GM18502 (cell line): ENCODE data around the gene TBC1D3K.
"Not testable (repeated sequence)": the region's sequence is repeated elsewhere in the genome, so short reads cannot be mapped to it uniquely, and the experiment has no call there.

ENCODE experiments used
- ATAC-seq: cut with Tn5 transposase; IDR thresholded peaks from one replicate; pipeline ENCODE4 v1.9.1; 2021; ENCODE audit warnings: mild to moderate bottlenecking; ENCODE audit not compliant: unreplicated experiment, poor library complexity

TBC1D3K gene

DNA sequence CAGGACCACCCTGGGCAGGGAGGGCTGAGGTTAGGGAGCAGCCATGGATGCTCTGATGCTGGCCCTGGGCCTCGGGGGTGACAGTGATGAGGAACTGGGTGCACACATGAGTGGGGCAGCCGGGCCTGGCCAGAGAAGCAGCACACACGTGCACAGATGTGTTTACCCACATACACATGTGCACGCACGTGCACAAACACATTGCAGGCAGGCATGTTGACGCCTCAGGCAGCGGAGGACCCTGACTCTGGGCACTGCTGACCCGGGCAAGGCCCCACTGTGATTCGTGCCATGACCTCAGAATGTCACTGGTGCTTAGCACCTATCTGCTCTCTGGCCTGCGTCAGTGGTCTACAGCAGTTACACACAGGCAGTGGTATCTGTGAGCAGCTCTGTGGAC lies at the start of gene TBC1D3K:
TSS of gene TBC1D3K (plus strand) at position 301 of the 400 bp plus-strand sequence. CDS start 1,585 bp downstream, outside the sequence.
- ATAC-seq: not testable (repeated sequence)

DNA sequence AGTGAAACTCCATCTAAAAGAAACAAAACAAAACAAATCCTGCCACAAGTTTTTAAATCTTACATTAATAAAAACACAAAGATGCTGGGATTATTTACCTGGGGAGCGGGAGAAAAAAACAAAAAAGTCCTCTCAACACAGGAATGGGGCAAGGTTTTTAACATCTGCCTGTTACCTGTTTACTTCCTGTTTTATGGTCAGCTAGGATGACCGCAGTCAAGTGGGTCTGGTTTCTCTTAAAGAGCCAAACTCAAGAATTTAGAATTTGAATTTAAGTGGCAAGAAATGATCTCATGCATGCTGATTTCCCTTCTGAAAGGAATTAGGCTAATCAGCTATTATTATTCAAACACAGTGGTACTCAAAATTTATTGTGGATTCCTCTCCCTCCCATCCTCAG lies 39.7 kb upstream of the TBC1D3K start:
- no peak for ATAC-seq

DNA sequence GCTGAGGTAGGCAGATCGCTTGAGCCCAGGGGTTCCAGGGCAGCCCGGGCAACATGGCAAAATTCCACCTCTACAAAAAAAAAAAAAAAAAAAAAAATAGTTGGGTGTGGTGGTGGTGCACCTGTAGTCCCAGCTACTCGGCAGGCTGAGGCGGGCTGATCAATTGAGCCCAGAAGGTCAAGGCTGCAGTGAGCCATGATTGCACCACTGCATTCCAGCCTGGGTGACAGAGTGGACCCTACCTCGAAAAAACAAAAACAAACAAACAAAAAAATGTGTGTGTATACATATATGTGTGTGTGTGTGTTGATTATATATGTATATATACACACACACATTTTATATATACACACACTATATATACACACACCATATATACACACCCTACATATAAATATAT lies 39.1 kb upstream of the TBC1D3K start:
- no peak for ATAC-seq

DNA sequence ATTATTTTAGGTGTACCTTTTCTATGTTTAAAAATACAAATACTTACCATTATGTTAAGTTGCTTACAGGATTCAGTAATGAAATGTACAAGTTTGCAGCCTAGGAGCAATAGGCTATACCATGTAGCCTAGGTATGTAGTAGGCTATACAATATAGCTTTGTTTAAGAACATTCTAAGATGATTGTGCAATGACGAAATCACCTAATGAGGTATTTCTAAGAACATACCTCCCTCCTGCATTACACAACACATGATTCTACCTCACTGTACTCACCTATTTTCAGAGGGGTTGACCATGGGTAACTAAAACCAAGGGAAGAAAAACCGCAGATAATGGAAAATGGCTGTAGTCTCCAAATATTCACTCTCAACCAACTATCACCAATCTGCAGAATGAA lies 35.3 kb upstream of the TBC1D3K start:
- no peak for ATAC-seq

DNA sequence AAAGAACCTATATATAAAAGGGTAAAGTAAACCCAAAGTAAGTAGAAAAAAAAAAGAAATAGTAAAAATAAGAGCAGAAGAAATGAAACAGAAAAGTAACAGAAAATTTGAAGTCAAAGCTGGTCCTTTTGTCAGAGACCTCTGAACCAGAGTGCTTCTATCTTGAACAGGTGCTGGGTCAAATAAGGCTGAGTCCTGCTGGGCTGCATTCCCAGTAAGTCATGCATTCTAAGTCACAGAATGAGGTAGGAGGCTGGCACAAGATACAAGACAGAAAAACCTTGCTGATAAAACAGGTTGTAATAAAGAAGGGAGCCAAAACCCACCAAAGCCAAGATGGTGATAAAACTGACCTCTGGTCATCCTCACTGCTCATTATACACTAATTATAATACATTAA lies 27.3 kb upstream of the TBC1D3K start:
- ATAC-seq: not testable (repeated sequence)
